Activated naive CD8-positive, alpha-beta T cell treated with anti-CD3 and anti-CD28 coated beads, Interleukin-2, amount 50 U/mL, for 24 hours (primary cell): ENCODE data around the gene IMPDH2.

Experiments
- ATAC-seq: fragments of 150-1000 bp; cut with Tn5 transposase; one replicate; pipeline ENCODE4 v1.10.0; 2021
- DNase-seq: peaks from one replicate; pipeline ENCODE4 v3.0.0; 2021
- H3K27ac Mint-ChIP-seq: one replicate; pipeline ENCODE4 v1.8.0; 2021; ENCODE audit warnings: mild to moderate bottlenecking, mixed read lengths
- H3K27me3 Mint-ChIP-seq: one replicate; pipeline ENCODE4 v1.8.0; 2021; ENCODE audit warnings: mixed read lengths
- H3K36me3 Mint-ChIP-seq: one replicate; pipeline ENCODE4 v1.8.0; 2021; ENCODE audit warnings: low read depth, mixed read lengths
- H3K4me1 Mint-ChIP-seq: one replicate; pipeline ENCODE4 v1.8.0; 2021; ENCODE audit warnings: mixed read lengths
- H3K4me3 Mint-ChIP-seq: one replicate; pipeline ENCODE4 v1.8.0; 2021; ENCODE audit warnings: mild to moderate bottlenecking, moderate library complexity, mixed read lengths
- H3K9me3 Mint-ChIP-seq: one replicate; pipeline ENCODE4 v1.8.0; 2021; ENCODE audit warnings: mixed read lengths

Gene IMPDH2

DNA sequence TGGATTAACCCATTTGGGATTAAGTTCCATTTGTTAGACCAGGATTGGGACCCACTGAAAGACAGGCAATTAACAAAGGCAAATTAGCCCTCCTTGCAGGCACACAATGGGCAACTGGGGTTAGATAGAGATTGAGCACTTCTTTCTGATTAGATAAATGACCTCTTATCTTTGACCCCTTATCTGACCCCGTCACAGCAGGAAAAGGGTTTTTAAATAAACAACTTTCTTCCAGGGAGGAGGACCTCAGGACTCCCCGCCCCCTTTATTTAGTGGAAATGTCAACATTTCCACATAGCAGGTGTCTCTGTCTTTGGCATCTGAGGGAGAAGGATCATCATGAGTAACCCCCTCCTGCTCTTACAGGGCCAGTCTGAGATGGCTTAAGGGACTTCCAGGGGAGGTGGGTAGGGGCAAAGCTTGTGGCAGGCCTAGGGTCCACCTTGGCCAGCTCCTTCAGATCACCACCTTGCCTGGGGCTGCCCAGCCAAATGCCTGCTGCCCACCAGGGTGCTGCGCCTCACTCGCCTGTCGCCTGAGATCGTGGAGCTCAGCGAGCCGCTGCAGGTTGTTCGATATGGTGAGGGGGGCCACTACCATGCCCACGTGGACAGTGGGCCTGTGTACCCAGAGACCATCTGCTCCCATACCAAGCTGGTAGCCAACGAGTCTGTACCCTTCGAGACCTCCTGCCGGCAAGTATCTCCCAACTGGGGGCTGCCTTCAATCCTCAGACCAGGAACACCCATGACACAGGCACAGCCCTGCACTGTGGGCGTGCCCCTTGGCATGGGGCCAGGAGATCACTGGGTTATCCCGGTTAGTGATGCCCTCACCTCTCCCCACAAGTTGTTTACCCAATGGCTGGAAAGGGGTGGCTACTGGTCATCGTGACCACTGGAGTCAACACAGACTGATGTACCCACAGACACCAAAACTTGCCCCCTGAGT, 24.6 kb downstream of the IMPDH2 start:
- ATAC-seq, result no peak
- Mint-ChIP-seq H3K36me3 (peaks cover 10% of the 10 kb centered on the region), H3K27ac (no peak overlapping the region), H3K27me3 (no peaks in the 10 kb centered on the region), H3K4me1 (peaks cover 17% of the 10 kb centered on the region), H3K4me3 (no peak overlapping the region), H3K9me3 (no peaks in the 10 kb centered on the region)
- no peak for DNase-seq

- H3K36me3 Mint-ChIP-seq, result no peaks in the 10 kb centered on the region
- no peak overlapping the region for H3K27ac Mint-ChIP-seq
- H3K4me3 Mint-ChIP-seq, result no peak overlapping the region
- H3K4me1 Mint-ChIP-seq, result no peaks in the 10 kb centered on the region
- no peaks in the 10 kb centered on the region for H3K9me3 Mint-ChIP-seq
- H3K27me3 Mint-ChIP-seq, result no peaks in the 10 kb centered on the region
- DNase-seq (no peak), ATAC-seq (no peak)
Observed at GRCh38 chr3:49001155-49001554, 28.0 kb downstream of the IMPDH2 start.

DNA sequence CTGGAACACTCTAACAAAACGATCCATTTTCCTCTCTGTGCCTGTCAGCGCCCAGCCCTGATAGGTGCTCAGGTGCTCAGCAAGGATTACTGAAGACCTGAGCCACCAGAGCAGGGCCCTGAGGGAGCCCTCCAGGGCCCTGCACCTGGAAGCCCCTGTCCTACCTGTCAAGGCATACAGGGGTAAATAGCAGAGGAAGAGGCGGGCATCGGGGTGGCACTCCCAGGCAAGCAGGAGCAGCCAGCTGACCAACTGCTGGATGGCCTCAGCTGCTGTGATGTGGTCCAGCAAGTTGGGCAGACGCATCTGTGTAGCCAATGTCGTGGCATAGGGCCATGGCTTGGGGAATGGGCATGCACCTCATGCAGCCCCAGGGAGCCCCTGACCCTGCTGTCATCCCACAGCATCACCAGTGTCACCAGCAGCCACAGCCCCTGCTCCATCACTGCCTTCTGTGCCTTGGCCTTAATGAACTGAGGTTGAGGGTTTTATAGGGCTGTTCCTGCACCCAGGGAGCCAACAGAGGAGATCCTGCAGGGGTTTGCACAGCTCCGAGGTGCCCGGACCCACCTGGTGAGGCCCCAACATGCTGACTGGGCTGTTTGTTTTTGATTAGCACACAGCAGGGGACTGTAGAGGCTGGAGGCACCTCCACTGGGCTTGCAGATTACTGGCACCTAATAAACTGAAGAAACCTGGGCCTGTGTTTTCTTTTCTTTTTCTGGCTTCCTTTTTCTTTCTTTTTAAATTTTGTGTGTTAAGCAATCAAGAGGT, 29.9 kb downstream of the IMPDH2 start:
- Mint-ChIP-seq H3K27ac (no peak overlapping the region), H3K4me1 (peaks cover 5% of the 10 kb centered on the region), H3K4me3 (no peak overlapping the region), H3K9me3 (no peaks in the 10 kb centered on the region), H3K36me3 (no peaks in the 10 kb centered on the region), H3K27me3 (no peaks in the 10 kb centered on the region)
- ATAC-seq (no peak), DNase-seq (no peak)

DNA sequence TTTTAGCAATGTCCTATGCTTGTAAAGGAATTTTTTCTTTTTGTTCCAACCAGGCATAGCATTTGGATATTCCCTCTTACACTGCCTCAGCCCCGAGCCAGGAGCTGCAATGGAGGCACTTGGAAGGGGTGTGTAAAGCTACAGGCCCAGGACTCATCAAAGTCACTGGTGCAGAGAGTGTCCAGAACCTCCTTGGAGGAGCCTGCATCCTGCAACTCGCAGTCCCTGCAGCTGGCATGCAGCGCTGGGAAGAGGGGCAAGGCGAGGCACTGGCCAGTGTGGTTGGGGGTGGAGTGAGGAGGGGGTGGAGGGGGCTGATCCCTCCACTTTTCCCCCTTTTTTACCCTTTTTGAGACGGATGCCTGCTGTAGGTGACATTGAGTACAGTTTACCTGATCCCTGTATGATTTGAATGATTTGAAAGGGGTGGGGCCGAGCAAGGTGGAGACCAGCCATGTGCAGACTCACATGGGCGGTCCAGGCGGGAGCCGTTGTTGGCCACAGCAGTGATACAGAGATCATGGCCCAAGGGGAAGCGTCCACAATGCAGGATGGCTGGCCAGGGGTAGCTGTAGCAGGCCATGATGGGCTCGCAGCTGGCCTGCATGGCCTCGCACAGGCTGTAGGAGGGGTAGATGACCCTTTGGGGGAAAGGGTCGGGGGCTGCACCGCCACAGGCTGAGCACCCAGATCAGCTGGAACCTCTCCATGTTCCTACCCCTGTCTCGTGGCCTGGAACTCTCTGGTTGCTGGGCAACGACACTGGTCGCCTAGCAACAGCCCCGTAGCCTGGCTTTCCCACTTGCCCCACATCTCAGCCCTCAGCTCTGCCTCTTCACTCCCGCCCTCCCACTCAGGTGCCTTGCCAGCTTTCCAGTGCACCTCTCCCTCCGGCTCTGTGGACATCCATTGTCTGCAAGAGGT, 31.2 kb downstream of the IMPDH2 start:
- Mint-ChIP-seq H3K9me3 (no peaks in the 10 kb centered on the region), H3K4me1 (peaks cover 11% of the 10 kb centered on the region), H3K27me3 (no peaks in the 10 kb centered on the region), H3K36me3 (peaks cover 2% of the 10 kb centered on the region), H3K4me3 (no peak overlapping the region), H3K27ac (no peak overlapping the region)
- no peak for ATAC-seq
- no peak for DNase-seq

DNA sequence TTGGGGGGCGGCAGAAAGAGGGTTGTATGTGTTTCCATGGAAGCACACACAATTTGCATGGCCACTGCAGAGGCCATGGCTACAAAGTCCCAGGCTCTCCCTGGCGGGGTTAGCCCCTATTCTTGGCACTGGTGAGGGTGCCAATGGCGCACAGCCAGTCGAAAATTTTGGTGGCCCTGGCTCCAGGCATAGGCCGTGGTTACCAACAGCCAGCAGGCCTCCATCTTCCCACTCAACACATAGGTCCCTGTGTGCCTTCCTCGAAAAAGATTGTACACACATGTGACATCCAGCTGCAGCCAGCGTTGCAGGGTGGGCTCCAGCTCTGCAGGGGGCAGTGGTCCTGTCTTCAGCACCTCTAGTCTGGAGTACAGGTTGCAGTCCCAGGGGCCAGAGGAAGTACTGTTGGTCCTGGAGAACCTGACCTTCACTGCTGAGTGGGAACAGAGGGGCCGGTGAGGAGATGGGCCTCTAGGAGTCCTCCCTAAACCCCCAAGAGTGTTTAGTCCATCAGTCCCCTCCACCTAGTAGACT, 32.0 kb downstream of the IMPDH2 start:
- Mint-ChIP-seq H3K27ac (no peak overlapping the region), H3K36me3 (peaks cover 2% of the 10 kb centered on the region), H3K4me3 (no peak overlapping the region), H3K9me3 (no peaks in the 10 kb centered on the region), H3K27me3 (no peaks in the 10 kb centered on the region), H3K4me1 (peaks cover 11% of the 10 kb centered on the region)
- ATAC-seq, result no peak
- no peak for DNase-seq

DNA sequence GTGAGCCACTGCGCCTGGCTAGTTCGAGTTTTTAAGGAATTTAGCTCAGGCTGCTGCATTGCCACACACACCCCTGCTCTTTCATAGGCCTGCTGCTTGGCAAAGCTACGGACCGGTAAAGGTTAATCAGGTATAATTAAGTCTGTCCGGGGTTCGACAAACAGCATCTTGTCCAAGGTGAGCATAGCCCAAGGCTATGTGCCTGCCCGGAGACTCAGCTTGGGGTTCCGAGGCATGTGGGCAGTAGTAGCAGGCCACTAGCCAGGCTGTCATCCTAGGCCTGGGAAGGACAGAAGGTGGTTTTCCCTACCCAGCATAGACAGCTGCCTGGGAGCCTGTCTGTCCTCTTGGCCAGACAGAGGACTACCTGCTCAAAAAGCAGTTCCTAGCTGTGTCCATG, 32.6 kb downstream of the IMPDH2 start:
- no peak for ATAC-seq
- Mint-ChIP-seq H3K27me3 (no peaks in the 10 kb centered on the region), H3K36me3 (peaks cover 2% of the 10 kb centered on the region), H3K9me3 (no peaks in the 10 kb centered on the region), H3K4me1 (peaks cover 15% of the 10 kb centered on the region), H3K27ac (no peak overlapping the region), H3K4me3 (no peak overlapping the region)
- no peak for DNase-seq

- H3K27me3 Mint-ChIP-seq, result no peaks in the 10 kb centered on the region
- H3K36me3 Mint-ChIP-seq, result peaks cover 5% of the 10 kb centered on the region
- H3K4me1 Mint-ChIP-seq, result peaks cover 31% of the 10 kb centered on the region
- H3K4me3 Mint-ChIP-seq, result no peak overlapping the region
- DNase-seq, result no peak
- no peaks in the 10 kb centered on the region for H3K9me3 Mint-ChIP-seq
- peak overlapping the region; percentile 44 for H3K27ac Mint-ChIP-seq
- ATAC-seq, result no peak
Observed at GRCh38 chr3:48993834-48994233, 35.4 kb downstream of the IMPDH2 start.

DNA sequence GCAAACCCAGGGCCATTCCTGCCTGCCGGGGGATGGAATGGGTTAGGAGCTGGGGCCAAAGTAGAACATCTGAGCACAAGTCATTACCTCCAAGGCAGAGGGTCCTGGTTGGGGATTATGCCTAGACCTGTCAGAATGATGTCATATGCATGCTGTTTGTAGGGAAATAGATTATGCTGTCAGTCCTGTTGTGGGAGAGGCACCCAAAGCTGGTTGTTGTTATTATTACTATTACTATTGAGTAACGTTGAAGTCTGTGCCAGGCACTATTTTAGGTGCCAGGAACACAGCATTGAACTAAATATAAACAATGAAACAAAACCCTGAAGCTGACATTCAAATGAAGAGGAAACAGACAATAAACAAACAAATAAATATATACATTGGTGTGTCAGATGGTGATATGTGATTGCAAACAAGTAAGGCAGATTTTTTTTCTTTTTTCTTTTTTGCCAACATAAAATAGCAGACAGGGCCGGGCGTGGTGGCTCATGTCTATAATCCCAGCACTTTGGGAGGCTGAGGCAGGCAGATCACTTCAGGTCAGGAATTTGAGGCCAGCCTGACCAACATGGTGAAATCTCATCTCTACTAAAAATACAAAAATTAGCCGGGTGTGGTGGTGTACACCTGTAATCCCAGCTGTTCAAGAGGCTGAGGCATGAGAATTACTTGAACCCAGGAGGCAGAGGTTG, 37.2 kb downstream of the IMPDH2 start:
- H3K27ac Mint-ChIP-seq, result peak overlapping the region; percentile 88
- H3K9me3 Mint-ChIP-seq, result no peaks in the 10 kb centered on the region
- H3K4me3 Mint-ChIP-seq, result peak overlapping the region; percentile 88
- no peak for DNase-seq
- peaks cover 41% of the 10 kb centered on the region for H3K4me1 Mint-ChIP-seq
- H3K27me3 Mint-ChIP-seq, result no peaks in the 10 kb centered on the region
- ATAC-seq, result no peak
- peaks cover 7% of the 10 kb centered on the region for H3K36me3 Mint-ChIP-seq

- peak overlapping the region; percentile 88 for H3K27ac Mint-ChIP-seq
- H3K27me3 Mint-ChIP-seq, result no peaks in the 10 kb centered on the region
- no peaks in the 10 kb centered on the region for H3K9me3 Mint-ChIP-seq
- peaks cover 41% of the 10 kb centered on the region for H3K4me1 Mint-ChIP-seq
- DNase-seq, result peak; percentile 44
- no peak for ATAC-seq
- peaks cover 7% of the 10 kb centered on the region for H3K36me3 Mint-ChIP-seq
- H3K4me3 Mint-ChIP-seq, result peak overlapping the region; percentile 88
Observed at GRCh38 chr3:48990636-48991469, 38.3 kb downstream of the IMPDH2 start.

- Mint-ChIP-seq H3K4me3 (peak within 1 kb of the TSS; percentile 92), H3K4me1 (peaks cover 40% of the 10 kb centered on the region), H3K27ac (peak within 1 kb of the TSS; percentile 89), H3K9me3 (no peaks in the 10 kb centered on the region), H3K27me3 (no peaks in the 10 kb centered on the region), H3K36me3 (peaks cover 7% of the 10 kb centered on the region)
- peak; percentile 87 for DNase-seq
- peak; percentile 88 for ATAC-seq
Observed at GRCh38 chr3:48989796-48990635, 39.2 kb downstream of the IMPDH2 start, which contains the start of gene P4HTM. P4HTM (plus strand) TSS chr3:48990241; CDS start chr3:48990257, 16 bp downstream.

DNA sequence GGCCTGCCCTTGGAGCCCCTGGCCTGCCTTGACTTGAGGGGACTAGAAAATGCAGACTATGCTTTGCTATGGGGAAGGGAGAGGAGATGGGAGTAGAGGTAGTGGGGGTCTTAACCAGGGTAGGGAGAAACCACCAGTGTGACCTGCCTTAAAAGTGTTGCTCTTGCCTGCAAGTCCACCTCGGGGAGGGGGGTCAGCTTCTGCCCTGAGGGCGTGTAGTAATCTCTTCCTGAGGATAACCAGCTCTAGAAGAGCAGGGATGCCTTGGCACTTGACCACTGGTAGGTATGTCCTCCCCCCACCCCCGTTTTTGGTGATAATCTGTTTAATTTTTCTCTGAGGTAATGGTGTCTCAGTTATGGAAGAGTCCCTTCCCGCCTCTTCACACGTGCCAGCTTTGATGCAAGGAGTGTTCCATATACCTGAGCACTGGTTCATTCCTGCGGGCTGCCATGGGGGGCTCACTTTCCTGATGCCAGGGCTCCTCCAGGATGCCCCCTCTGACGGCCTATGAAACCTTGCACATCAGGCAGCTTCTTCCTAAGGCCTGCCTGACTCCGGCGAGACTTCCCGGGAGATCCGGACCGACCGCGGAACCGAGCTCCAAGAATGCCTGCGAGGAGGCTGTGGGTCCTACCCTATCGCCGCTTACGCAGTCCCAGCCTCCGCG, 39.9 kb downstream of the IMPDH2 start:
- Mint-ChIP-seq H3K9me3 (no peaks in the 10 kb centered on the region), H3K27ac (peak overlapping the region; percentile 89), H3K27me3 (no peaks in the 10 kb centered on the region), H3K4me3 (peak overlapping the region; percentile 92), H3K36me3 (peaks cover 7% of the 10 kb centered on the region), H3K4me1 (peaks cover 36% of the 10 kb centered on the region)
- DNase-seq, result no peak
- ATAC-seq, result peak; percentile 13
